Upper lobe of right lung (tissue), 1 donor: ENCODE results near the gene TFCP2. TPM values are rescaled to one million over a fixed set of nuclear protein-coding genes. Genes with fewer than 3 reads are reported as not detected.
A peak's percentile ranks its signal among the peaks of the same experiment; 100 is the strongest.

ENCODE experiments used
- ATAC-seq: fragments of 200-7000 bp; cut with Tn5 transposase; one replicate; pipeline ENCODE4 v1.9.1; 2020; ENCODE audit warnings: mild to moderate bottlenecking, moderate library complexity
- DNase-seq: peaks from one replicate; pipeline ENCODE4 v3.0.0-alpha.2; 2020
- H3K27ac ChIP-seq: fragments of 200-600 bp; one replicate; pipeline ENCODE4 v1.8.0; 2022
- H3K27me3 ChIP-seq: fragments of 200-600 bp; one replicate; pipeline ENCODE4 v1.8.0; 2022; ENCODE audit warnings: mild to moderate bottlenecking
- H3K36me3 ChIP-seq: fragments of 200-600 bp; one replicate; pipeline ENCODE4 v1.8.0; 2022
- H3K4me1 ChIP-seq: fragments of 200-600 bp; one replicate; pipeline ENCODE4 v1.8.0; 2022
- H3K4me3 ChIP-seq: fragments of 200-600 bp; one replicate; pipeline ENCODE4 v1.8.0; 2022; ENCODE audit warnings: mild to moderate bottlenecking
- H3K9me3 ChIP-seq: fragments of 200-600 bp; one replicate; pipeline ENCODE4 v1.8.0; 2022
- intact Hi-C: fragments of 100-400 bp; cut with DNase I; formaldehyde crosslinking; loops from one replicate; pipeline ENCODE4 v1.11.0; 2022
- total RNA-seq: library from RNA; stranded (reverse); fragmentation: NEBNext Ultra II Directional; extraction: Animal tissue kit (Norgen Biotek cat#: 25700); gene quantifications from one replicate; pipeline ENCODE4 v1.2.1, GENCODE V29; 2021
- TF ChIP-seq, protein P1 (sequence below): fragments of 200-600 bp; IDR thresholded peaks from one replicate; pipeline ENCODE4 v1.8.0; 2022; ENCODE audit warnings: antibody characterized with exemption
- donor health status: DM: no; HTN: yes; CAD: no; lungs with severe emphysema.

Gene TFCP2
- total RNA-seq, 1 donor from 2014 or later: 25.0 TPM

DNA sequence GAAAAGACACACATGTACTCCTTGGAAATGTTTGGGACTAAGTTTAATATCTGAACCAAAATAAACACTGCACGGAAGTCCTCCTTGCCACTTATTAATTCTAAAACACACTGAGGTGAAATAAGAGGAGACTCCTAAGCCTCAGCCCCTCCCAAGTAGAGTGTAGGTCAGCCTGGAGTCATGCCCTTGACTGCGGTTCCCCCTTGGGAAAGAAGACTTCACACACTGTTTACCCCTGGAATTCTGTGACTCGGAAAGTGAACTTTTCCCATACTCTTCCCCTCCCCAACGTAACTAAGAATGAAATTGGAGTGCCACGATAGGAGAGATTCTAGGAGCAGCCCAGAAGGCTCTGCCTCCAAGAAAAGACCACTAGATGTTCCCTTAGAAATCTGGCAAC, 8.6 kb upstream of the TFCP2 start:
- no peak overlapping the region for H3K27ac ChIP-seq
- H3K36me3 ChIP-seq: no peaks in the 10 kb centered on the region
- no peak for DNase-seq
- TF ChIP-seq, protein P1, sequence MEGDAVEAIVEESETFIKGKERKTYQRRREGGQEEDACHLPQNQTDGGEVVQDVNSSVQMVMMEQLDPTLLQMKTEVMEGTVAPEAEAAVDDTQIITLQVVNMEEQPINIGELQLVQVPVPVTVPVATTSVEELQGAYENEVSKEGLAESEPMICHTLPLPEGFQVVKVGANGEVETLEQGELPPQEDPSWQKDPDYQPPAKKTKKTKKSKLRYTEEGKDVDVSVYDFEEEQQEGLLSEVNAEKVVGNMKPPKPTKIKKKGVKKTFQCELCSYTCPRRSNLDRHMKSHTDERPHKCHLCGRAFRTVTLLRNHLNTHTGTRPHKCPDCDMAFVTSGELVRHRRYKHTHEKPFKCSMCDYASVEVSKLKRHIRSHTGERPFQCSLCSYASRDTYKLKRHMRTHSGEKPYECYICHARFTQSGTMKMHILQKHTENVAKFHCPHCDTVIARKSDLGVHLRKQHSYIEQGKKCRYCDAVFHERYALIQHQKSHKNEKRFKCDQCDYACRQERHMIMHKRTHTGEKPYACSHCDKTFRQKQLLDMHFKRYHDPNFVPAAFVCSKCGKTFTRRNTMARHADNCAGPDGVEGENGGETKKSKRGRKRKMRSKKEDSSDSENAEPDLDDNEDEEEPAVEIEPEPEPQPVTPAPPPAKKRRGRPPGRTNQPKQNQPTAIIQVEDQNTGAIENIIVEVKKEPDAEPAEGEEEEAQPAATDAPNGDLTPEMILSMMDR: no peak
- H3K4me1 ChIP-seq: no peaks in the 10 kb centered on the region
- H3K27me3 ChIP-seq: no peaks in the 10 kb centered on the region
- no peak for ATAC-seq
- H3K4me3 ChIP-seq: no peak overlapping the region
- intact Hi-C loops: no loop called here
- H3K9me3 ChIP-seq: no peaks in the 10 kb centered on the region

DNA sequence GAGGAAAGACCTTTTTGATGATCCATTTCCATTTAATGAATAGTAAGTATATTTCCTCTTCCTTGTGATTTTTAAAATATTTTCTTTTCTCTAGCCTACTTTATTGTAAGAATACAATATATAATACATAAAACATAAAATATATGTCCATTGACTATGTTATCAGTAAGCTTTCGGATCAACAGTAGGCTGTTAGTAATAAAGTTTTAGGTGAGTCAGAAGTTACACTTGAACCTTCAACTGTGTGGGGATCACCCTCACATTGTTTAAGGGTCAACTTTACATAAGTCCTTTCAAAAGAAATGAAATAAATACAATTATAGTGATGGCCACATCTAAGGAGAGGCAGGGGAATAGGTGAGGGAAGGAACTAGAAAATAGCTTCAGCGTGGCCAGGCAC, 5.0 kb upstream of the TFCP2 start:
- Histone ChIP-seq H3K27ac (no peak overlapping the region), H3K36me3 (no peaks in the 10 kb centered on the region), H3K9me3 (no peaks in the 10 kb centered on the region), H3K4me1 (no peaks in the 10 kb centered on the region), H3K4me3 (no peak overlapping the region), H3K27me3 (no peaks in the 10 kb centered on the region)
- TF ChIP-seq, protein P1: no peak
- intact Hi-C loops: no loop called here
- DNase-seq (no peak), ATAC-seq (no peak)

DNA sequence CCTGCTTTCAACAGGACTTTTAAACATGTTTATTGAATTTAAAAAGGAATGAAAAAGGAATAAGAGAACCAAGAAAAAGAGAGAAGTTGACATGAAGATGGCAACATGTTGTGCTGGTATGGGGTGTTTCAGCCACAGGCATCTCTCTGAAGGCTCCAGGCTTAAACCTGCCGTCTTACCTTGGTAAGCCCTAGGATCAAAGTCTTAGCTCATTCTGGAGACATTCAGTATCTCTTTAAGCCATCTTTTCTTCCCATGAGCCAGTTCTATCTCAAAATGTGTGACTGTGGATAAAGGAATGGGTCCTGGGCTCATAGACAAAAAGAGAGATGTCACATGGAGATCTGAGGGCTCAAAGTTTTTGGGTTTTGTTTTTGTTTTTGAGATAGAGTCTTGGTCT, 1.6 kb upstream of the TFCP2 start:
- no peaks in the 10 kb centered on the region for H3K9me3 ChIP-seq
- no peaks in the 10 kb centered on the region for H3K27me3 ChIP-seq
- DNase-seq (no peak), ATAC-seq (no peak)
- TF ChIP-seq, protein P1: no peak
- H3K27ac ChIP-seq: no peak overlapping the region
- H3K4me3 ChIP-seq: no peak overlapping the region
- H3K4me1 ChIP-seq: peaks cover 18% of the 10 kb centered on the region
- H3K36me3 ChIP-seq: no peaks in the 10 kb centered on the region
- intact Hi-C loops: no loop called here

DNA sequence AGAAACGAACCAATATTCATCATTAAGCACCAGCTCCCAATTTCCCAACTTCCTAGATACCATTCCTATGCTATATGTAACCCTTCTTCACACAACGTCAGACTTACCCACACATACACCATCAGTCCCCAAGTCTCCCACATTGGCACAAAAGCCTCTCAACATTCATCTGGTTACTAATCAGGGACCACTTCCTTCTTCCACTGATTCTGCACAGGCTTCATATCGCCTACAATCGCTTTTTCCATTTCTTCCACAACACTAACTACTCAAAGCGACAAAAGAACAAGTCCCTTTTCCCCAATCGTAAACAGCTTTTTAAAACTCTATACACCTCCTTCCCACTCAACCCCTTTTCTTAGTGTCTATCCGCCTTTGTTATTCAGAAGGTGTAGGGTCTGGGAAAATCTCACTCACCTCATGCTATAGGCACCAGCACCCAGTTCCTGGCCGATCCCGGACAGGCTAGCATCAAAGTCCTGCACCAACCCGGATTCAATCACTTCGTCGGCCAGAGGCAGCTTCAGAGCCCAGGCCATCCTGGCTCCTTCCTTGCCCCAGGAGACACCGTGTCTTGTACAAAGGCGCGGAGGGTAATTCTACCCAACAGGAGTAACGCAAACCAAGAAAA, 936 bp downstream of the TFCP2 start:
- no peaks in the 10 kb centered on the region for H3K27me3 ChIP-seq
- no peaks in the 10 kb centered on the region for H3K36me3 ChIP-seq
- intact Hi-C loops: no loop called here
- TF ChIP-seq, protein P1: no peak
- peak overlapping the region; percentile 98 for H3K27ac ChIP-seq
- peak overlapping the region; percentile 66 for H3K4me3 ChIP-seq
- H3K9me3 ChIP-seq: no peaks in the 10 kb centered on the region
- DNase-seq: no peak
- H3K4me1 ChIP-seq: peaks cover 18% of the 10 kb centered on the region
- ATAC-seq: peak; percentile 0

DNA sequence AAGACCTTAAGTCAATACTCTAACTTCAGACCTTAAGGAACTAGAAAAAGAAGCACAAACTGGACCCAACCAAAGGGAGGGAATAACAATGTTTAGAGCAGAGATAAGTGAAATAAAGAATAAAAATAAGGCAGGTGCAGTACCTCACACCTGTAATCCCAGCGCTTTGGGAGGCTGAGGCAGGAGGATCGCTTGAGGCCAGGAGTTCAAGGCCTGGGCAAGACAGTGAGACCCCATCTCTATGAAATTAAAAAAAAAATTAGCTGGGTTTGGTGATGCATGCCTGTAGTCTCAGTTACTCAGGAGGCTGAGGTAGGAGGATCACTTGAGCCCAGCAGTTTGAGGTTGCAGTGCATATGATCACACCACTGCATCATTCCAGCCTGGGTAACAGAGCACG, 9.1 kb downstream of the TFCP2 start:
- DNase-seq (no peak), ATAC-seq (no peak)
- intact Hi-C loops: no loop called here
- Histone ChIP-seq H3K36me3 (peaks cover 7% of the 10 kb centered on the region), H3K27ac (no peak overlapping the region), H3K9me3 (no peaks in the 10 kb centered on the region), H3K4me1 (no peaks in the 10 kb centered on the region), H3K27me3 (no peaks in the 10 kb centered on the region), H3K4me3 (no peak overlapping the region)
- TF ChIP-seq, protein P1: no peak

DNA sequence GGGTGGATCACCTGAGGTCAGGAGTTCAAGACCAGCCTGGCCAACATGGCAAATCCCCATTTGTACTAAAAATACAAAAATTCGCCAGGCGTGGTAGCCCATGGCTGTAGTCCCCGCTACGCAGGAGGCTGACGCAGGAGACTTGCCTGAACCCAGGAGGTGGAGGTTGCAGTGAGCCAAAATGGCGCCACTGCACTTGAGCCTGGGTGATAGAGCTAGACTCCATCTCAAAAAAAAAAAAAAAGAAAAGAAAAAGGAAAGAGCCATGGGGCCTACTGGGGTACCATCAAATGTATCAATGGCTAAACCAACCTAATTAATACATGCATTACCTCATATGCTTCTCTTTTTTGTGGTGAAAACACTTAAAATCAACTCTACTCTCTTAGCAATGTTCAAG, 10.7 kb downstream of the TFCP2 start:
- intact Hi-C loops: no loop called here
- no peak for ATAC-seq
- TF ChIP-seq, protein P1: no peak
- H3K27me3 ChIP-seq: no peaks in the 10 kb centered on the region
- H3K4me3 ChIP-seq: no peak overlapping the region
- H3K27ac ChIP-seq: no peak overlapping the region
- no peaks in the 10 kb centered on the region for H3K9me3 ChIP-seq
- no peak for DNase-seq
- H3K36me3 ChIP-seq: peaks cover 7% of the 10 kb centered on the region
- H3K4me1 ChIP-seq: no peaks in the 10 kb centered on the region
